ENCODE results near the gene ARHGAP30.

The ARHGAP30 gene

GRCh38 chr1:161079436-161080110 lies 9.9 kb upstream of the ARHGAP30 start:
- no peak for DNase-seq (ENCODE audit: low read depth in 2 of 2)
- H3K4me3 ChIP-seq (replicated peaks in 1 of 2; ENCODE audit: low read depth in 2 of 2, low read length in 2 of 2): no peak overlapping the region
- TF ChIP-seq CTCF (IDR thresholded peaks at IDR 0.05; ENCODE audit: low read depth, low read length): no peak

GRCh38 chr1:161077426-161077825 lies 7.7 kb upstream of the ARHGAP30 start:
- TF ChIP-seq CTCF (IDR thresholded peaks at IDR 0.05; ENCODE audit: low read depth, low read length): no peak
- no peak overlapping the region for H3K4me3 ChIP-seq (replicated peaks in 1 of 2; ENCODE audit: low read depth in 2 of 2, low read length in 2 of 2)
- no peak for DNase-seq (ENCODE audit: low read depth in 2 of 2)

- no peak overlapping the region for H3K4me3 ChIP-seq (replicated peaks in 1 of 2; ENCODE audit: low read depth in 2 of 2, low read length in 2 of 2)
- no peak for TF ChIP-seq CTCF (IDR thresholded peaks at IDR 0.05; ENCODE audit: low read depth, low read length)
- no peak for DNase-seq (ENCODE audit: low read depth in 2 of 2)
These were observed 6.7 kb upstream of the ARHGAP30 start for GRCh38 chr1:161076410-161076809.

GRCh38 chr1:161074676-161075368 lies 5.1 kb upstream of the ARHGAP30 start:
- H3K4me3 ChIP-seq (replicated peaks in 1 of 2; ENCODE audit: low read depth in 2 of 2, low read length in 2 of 2): no peak overlapping the region
- no peak for DNase-seq (ENCODE audit: low read depth in 2 of 2)

DNA sequence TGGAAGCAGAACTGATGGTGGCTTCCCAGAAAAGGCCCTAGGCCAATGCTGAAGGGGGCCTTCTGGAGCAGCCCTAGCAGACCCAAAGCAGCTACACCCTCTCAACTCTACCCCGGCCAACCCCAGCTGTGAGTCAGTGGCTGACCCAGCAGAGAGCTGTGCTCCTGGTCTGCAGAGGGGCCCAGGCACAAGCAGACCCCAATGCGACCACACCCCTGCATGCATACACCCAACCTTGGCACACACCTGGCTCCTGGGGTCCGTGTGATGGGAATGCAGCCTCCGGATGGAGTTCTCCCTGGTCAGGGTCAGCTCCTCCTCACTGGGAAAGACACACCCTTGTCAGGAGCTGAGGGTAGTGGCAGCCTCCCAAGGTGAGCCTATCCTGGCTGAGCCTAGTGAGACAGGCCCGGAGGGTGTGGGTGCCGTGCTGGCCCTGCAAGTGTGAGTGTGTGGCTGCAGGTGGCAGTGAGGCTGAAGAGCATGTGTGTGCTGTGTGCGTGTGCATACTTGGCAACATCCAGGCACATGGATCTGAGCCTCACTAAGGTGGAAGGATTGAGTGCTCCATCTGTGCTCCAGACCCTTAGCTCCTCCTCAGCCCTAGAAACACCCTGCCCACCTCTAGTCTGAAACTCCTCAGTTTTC lies 3.9 kb upstream of the ARHGAP30 start:
- H3K4me3 ChIP-seq (replicated peaks in 1 of 2; ENCODE audit: low read depth in 2 of 2, low read length in 2 of 2): no peak overlapping the region
- no peak for DNase-seq (ENCODE audit: low read depth in 2 of 2)
- no peak for TF ChIP-seq CTCF (IDR thresholded peaks at IDR 0.05; ENCODE audit: low read depth, low read length)

More at GRCh38 chr1:161074676-161075368, 5.1 kb upstream of the ARHGAP30 start:
- no peak for TF ChIP-seq CTCF (IDR thresholded peaks at IDR 0.05; ENCODE audit: low read depth, low read length)

- DNase-seq (ENCODE audit: low read depth in 2 of 2): no peak
- no peak for TF ChIP-seq CTCF (IDR thresholded peaks at IDR 0.05; ENCODE audit: low read depth, low read length)
These were observed 3.2 kb upstream of the ARHGAP30 start for GRCh38 chr1:161072751-161073449.

More at GRCh38 chr1:161072751-161073449, 3.2 kb upstream of the ARHGAP30 start:
- H3K4me3 ChIP-seq (replicated peaks in 1 of 2; ENCODE audit: low read depth in 2 of 2, low read length in 2 of 2): no peak overlapping the region

Measured in cardiac fibroblast (primary cell).